ENCODE data around the gene BCL2L13.

GRCh38 chr22:17751596-17751995 is 113.0 kb downstream of the BCL2L13 start:
- no peak for TF ChIP-seq CTCF (optimal IDR thresholded peaks at IDR 0.05 in 1 of 3, IDR thresholded peaks at IDR 0.05 in 1 of 3, conservative IDR thresholded peaks at IDR 0.05 in 1 of 3; ENCODE audit: extremely low read depth in 1 of 3, insufficient read depth in 2 of 3, low read length in 3 of 3)
- TF ChIP-seq EZH2 (IDR thresholded peaks at IDR 0.05; ENCODE audit: low read length), result no peak
